HL-60 (cell line): Measurements from ENCODE around the gene ADRM1.

Source experiments
- GABPA ChIP-seq: IDR thresholded peaks from 2 replicates; pipeline ENCODE4 v1.6.1; 2012; ENCODE audit warnings: low read depth
- POLR2AphosphoS5 ChIP-seq: IDR thresholded peaks from 2 replicates; pipeline ENCODE4 v1.6.1; 2012; ENCODE audit warnings: low read depth
- SPI1 ChIP-seq: IDR thresholded peaks from 2 replicates; pipeline ENCODE4 v1.6.1; 2012; ENCODE audit warnings: low read depth, mild to moderate bottlenecking, borderline replicate concordance
- TF ChIP-seq, protein P1 (sequence below): IDR thresholded peaks from 2 replicates; pipeline ENCODE4 v1.6.1; 2012; ENCODE audit warnings: low read depth; ENCODE audit not compliant: insufficient replicate concordance
- TF ChIP-seq, protein P2 (sequence below): IDR thresholded peaks from one replicate; pipeline ENCODE4 v1.5.1; 2011; ENCODE audit warnings: low read length, control low read depth, inconsistent platforms; ENCODE audit not compliant: insufficient read depth

DNA sequence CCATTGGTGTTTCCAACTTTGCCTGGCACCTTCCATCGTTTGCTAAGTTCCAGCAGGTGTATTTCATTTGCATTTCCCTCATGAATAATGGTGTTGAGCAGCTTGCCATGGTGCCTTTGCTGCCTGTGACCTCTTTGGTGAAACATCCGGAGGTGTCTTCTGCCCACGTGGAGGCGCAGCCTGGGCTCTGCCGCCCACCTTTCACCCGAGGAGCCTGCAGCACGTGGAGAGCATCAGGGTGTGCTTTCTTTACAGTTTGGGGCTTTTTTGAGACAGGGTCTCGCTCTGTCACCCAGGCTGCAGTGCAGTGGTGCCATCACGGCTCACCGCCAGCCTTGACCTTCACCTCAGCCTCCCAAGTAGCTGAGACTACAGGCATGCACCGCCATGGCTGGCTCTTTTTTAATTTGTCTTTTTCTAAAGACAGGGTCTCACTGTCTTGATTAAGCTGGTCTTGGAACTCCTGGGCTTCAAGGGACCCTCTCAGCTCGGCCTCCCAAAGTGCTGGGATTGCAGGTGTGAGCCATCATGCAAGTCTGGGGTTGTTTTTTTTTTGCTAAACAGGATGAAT is 3.0 kb upstream of the ADRM1 start:
- TF ChIP-seq, protein P1, sequence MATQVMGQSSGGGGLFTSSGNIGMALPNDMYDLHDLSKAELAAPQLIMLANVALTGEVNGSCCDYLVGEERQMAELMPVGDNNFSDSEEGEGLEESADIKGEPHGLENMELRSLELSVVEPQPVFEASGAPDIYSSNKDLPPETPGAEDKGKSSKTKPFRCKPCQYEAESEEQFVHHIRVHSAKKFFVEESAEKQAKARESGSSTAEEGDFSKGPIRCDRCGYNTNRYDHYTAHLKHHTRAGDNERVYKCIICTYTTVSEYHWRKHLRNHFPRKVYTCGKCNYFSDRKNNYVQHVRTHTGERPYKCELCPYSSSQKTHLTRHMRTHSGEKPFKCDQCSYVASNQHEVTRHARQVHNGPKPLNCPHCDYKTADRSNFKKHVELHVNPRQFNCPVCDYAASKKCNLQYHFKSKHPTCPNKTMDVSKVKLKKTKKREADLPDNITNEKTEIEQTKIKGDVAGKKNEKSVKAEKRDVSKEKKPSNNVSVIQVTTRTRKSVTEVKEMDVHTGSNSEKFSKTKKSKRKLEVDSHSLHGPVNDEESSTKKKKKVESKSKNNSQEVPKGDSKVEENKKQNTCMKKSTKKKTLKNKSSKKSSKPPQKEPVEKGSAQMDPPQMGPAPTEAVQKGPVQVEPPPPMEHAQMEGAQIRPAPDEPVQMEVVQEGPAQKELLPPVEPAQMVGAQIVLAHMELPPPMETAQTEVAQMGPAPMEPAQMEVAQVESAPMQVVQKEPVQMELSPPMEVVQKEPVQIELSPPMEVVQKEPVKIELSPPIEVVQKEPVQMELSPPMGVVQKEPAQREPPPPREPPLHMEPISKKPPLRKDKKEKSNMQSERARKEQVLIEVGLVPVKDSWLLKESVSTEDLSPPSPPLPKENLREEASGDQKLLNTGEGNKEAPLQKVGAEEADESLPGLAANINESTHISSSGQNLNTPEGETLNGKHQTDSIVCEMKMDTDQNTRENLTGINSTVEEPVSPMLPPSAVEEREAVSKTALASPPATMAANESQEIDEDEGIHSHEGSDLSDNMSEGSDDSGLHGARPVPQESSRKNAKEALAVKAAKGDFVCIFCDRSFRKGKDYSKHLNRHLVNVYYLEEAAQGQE = no peak
- TF ChIP-seq, protein P2, sequence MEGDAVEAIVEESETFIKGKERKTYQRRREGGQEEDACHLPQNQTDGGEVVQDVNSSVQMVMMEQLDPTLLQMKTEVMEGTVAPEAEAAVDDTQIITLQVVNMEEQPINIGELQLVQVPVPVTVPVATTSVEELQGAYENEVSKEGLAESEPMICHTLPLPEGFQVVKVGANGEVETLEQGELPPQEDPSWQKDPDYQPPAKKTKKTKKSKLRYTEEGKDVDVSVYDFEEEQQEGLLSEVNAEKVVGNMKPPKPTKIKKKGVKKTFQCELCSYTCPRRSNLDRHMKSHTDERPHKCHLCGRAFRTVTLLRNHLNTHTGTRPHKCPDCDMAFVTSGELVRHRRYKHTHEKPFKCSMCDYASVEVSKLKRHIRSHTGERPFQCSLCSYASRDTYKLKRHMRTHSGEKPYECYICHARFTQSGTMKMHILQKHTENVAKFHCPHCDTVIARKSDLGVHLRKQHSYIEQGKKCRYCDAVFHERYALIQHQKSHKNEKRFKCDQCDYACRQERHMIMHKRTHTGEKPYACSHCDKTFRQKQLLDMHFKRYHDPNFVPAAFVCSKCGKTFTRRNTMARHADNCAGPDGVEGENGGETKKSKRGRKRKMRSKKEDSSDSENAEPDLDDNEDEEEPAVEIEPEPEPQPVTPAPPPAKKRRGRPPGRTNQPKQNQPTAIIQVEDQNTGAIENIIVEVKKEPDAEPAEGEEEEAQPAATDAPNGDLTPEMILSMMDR = no peak
- TF ChIP-seq SPI1 = no peak
- TF ChIP-seq POLR2AphosphoS5 = no peak
- no peak for TF ChIP-seq GABPA
